HepG2 (cell line): ENCODE data around the gene SLC25A1. TPM values are rescaled to one million over a fixed set of nuclear protein-coding genes. Genes with fewer than 3 reads are reported as not detected.

Experiments
- ATAC-seq: fragments of 200-7000 bp; cut with Tn5 transposase; 3 replicates; pipeline ENCODE4 v1.9.1; 2020; ENCODE audit warnings: mild to moderate bottlenecking, moderate library complexity
- BruUV-seq: library from RNA; stranded (reverse); fragments of 400-500 nt; replicated peaks from 2 replicates; lab custom pipeline; 2021; lab: Mats Ljungman, UMichigan
- CTCF ChIA-PET: fragments of 300-600 bp; formaldehyde crosslinking; extraction: SDS; loops from one replicate; lab custom pipeline; 2021; ENCODE audit warnings: low total read pairs, inconsistent platforms, low intra/inter-chr PET ratio; lab: Yijun Ruan, JAX
- POLR2A ChIA-PET: fragments of 350-600 bp; sonication (Branson Sonifier 250); formaldehyde crosslinking; loops from one replicate; lab custom pipeline; 2020; ENCODE audit warnings: antibody characterized with exemption, inconsistent platforms; lab: Yijun Ruan, JAX
- DNase-seq: peaks from one replicate; pipeline ENCODE4 v3.0.0-alpha.2; 2015; ENCODE audit warnings: low spot score
- FAIRE-seq: peaks from 3 replicates; lab custom pipeline; 2011; peaks lifted over from hg19 to GRCh38; lab: Jason Lieb, UNC
- H2AFZ ChIP-seq: one replicate; pipeline ENCODE4 v1.6.1; 2011; ENCODE audit warnings: low read length, inconsistent platforms
- H3K27ac ChIP-seq: fragments of 300-600 bp; 3 replicates; pipeline ENCODE4 v1.8.0; 2011; ENCODE audit warnings: mixed run types, mild to moderate bottlenecking, mixed read lengths, low read length, inconsistent platforms; ENCODE audit not compliant: insufficient read depth; ENCODE audit errors: extremely low read length
- H3K27me3 ChIP-seq, 2 experiments: fragments of 200-600 bp in 1 of 2; 2 replicates in 1 of 2; 3 replicates in 1 of 2; pipeline versions ENCODE4 v1.6.0 to v1.8.0; 2011; ENCODE audit warnings: low read length in 2 of 2, mild to moderate bottlenecking in 2 of 2, moderate library complexity in 2 of 2, inconsistent platforms in 1 of 2; ENCODE audit not compliant: insufficient read depth in 2 of 2, control insufficient read depth in 1 of 2
- H3K36me3 ChIP-seq, 2 experiments: fragments of 200-600 bp in 1 of 2; replicated peaks in 1 of 2; 2 replicates in 1 of 2; 3 replicates in 1 of 2; pipeline versions ENCODE4 v1.5.1 to v1.8.0; 2011; ENCODE audit warnings: low read length in 2 of 2, inconsistent platforms in 1 of 2; ENCODE audit not compliant: insufficient read depth in 2 of 2, control insufficient read depth in 1 of 2
- H3K4me1 ChIP-seq: 2 replicates; pipeline ENCODE4 v1.5.1; 2012; ENCODE audit warnings: low read length, inconsistent platforms; ENCODE audit not compliant: insufficient read depth
- H3K4me2 ChIP-seq: 2 replicates; pipeline ENCODE4 v1.6.0; 2011; ENCODE audit warnings: low read depth, low read length, inconsistent platforms
- H3K4me3 ChIP-seq, 3 experiments: fragments of 200-600 bp in 1 of 3; sonication (generic), shearing (Covaris generic) in 1 of 3; replicated peaks in 1 of 3; 2 replicates each; pipeline ENCODE4 v1.5.1; 2011 to 2016; ENCODE audit warnings: low read length in 3 of 3, inconsistent platforms in 2 of 3, low read depth in 2 of 3, mild to moderate bottlenecking in 2 of 3, control low read depth in 1 of 3, mixed read lengths in 1 of 3; ENCODE audit not compliant: insufficient read depth in 1 of 3
- H3K79me2 ChIP-seq: one replicate; pipeline ENCODE4 v1.6.1; 2011; ENCODE audit warnings: low read length, inconsistent platforms; ENCODE audit not compliant: insufficient read depth
- H3K9ac ChIP-seq: 2 replicates; pipeline ENCODE4 v1.6.0; 2011; ENCODE audit warnings: mild to moderate bottlenecking, low read depth, low read length, inconsistent platforms; ENCODE audit not compliant: insufficient read depth
- H3K9me3 ChIP-seq: 2 replicates; pipeline ENCODE4 v1.5.1; 2012; ENCODE audit warnings: mild to moderate bottlenecking, low read length
- H4K20me1 ChIP-seq: 2 replicates; pipeline ENCODE4 v1.6.0; 2011; ENCODE audit warnings: inconsistent platforms, mild to moderate bottlenecking, low read length, moderate library complexity; ENCODE audit not compliant: insufficient read depth
- FOXJ3 ChIP-seq: sonication (generic); formaldehyde crosslinking; IDR thresholded peaks from 2 replicates; pipeline ENCODE4 v1.4.0; 2020; ENCODE audit warnings: missing genetic modification reagents, mild to moderate bottlenecking, borderline replicate concordance
- KAT2B ChIP-seq: fragments of 150-350 bp; IDR thresholded peaks from 2 replicates; pipeline ENCODE4 v1.6.1; 2014; ENCODE audit warnings: low read depth, low read length, borderline replicate concordance
- PCBP1 ChIP-seq: fragments of 200-400 bp; formaldehyde crosslinking; IDR thresholded peaks from 2 replicates; pipeline ENCODE4 v1.6.1; 2017; ENCODE audit warnings: mild to moderate bottlenecking, low read depth, low read length, borderline replicate concordance
- ZNF138 ChIP-seq: sonication (generic); formaldehyde crosslinking; IDR thresholded peaks from 2 replicates; pipeline ENCODE4 v1.5.0; 2020; ENCODE audit warnings: mild to moderate bottlenecking, low read depth, missing genetic modification reagents
- WGBS: methylation state at CpG from one replicate; pipeline ENCODE4 v1.1.6; 2017; ENCODE audit warnings: low lambda C conversion rate; 5-methylcytosine and 5-hydroxymethylcytosine counted together
- in situ Hi-C: cut with HindIII; loops from 2 replicates; pipeline ENCODE4 v1.10.0; 2017; ENCODE audit warnings: low pct_unique_long_range_greater_than_20kb; ENCODE audit not compliant: extremely low pct_ligation_motif_present
- intact Hi-C: fragments of 100-400 bp; cut with micrococcal nuclease; formaldehyde crosslinking; loops from one replicate; pipeline ENCODE4 v1.10.0; 2022; ENCODE audit not compliant: unreplicated experiment
- polyA plus RNA-seq, 8 experiments: library from polyadenylated mRNA; depleted of rRNA in 3 of 8; stranded (reverse) in 7 of 8; unstranded in 1 of 8; fragments of >200 nt; fragmentation: Illumina TruSeq in 4 of 8; extraction: Trizol in 4 of 8; gene quantifications; 2 replicates each; pipeline versions ENCODE4 v1.2.1 to v1.2.3, GENCODE V29; 2011 to 2016; ENCODE audit warnings: low read depth in 4 of 8, missing spikeins in 1 of 8, mixed read lengths in 1 of 8; ENCODE audit not compliant: insufficient read depth in 1 of 8
- total RNA-seq, 5 experiments: library from RNA; depleted of rRNA; stranded (reverse); fragments of >200 nt; fragmentation: Illumina TruSeq; extraction: Trizol; gene quantifications; 2 replicates each; pipeline ENCODE4 v1.2.3, GENCODE V29; 2016; ENCODE audit warnings: low read depth in 1 of 5
- TF ChIP-seq, protein P1 (sequence below): sonication (generic); formaldehyde crosslinking; IDR thresholded peaks from 2 replicates; pipeline ENCODE4 v1.4.0; 2020; ENCODE audit warnings: mild to moderate bottlenecking, missing genetic modification reagents
- TF ChIP-seq, protein P2 (sequence below): sonication (generic); formaldehyde crosslinking; IDR thresholded peaks from 2 replicates; pipeline ENCODE4 v1.4.0; 2020; ENCODE audit warnings: missing genetic modification reagents, borderline replicate concordance

The SLC25A1 gene
- total and polyA plus RNA-seq, 2 of the 13 experiments (the other 11 are each of a cell fraction or from before 2014, with no cell fraction given), result 49.4 to 161 TPM

DNA sequence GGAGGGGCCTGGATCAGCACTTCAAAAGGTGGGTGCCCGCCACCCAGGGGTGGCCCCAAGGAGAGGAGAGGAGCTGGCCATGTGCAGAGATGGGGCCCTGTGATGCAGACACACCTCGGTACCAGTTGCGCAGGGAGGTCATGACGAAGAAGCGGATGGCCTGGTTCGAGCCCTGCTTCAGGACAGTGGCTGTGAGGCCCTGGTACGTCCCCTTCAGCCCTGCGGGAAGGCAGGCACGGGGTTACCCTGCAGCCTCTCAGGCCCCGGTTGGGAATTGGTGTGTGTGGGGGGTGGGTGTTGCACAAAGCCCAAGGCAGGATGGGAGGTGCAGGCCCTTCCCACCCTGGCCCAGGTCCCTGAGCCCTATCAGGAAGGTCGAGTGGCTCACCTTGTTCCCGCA, 1.8 kb downstream of the SLC25A1 start (continued):
- TF ChIP-seq, protein P1, sequence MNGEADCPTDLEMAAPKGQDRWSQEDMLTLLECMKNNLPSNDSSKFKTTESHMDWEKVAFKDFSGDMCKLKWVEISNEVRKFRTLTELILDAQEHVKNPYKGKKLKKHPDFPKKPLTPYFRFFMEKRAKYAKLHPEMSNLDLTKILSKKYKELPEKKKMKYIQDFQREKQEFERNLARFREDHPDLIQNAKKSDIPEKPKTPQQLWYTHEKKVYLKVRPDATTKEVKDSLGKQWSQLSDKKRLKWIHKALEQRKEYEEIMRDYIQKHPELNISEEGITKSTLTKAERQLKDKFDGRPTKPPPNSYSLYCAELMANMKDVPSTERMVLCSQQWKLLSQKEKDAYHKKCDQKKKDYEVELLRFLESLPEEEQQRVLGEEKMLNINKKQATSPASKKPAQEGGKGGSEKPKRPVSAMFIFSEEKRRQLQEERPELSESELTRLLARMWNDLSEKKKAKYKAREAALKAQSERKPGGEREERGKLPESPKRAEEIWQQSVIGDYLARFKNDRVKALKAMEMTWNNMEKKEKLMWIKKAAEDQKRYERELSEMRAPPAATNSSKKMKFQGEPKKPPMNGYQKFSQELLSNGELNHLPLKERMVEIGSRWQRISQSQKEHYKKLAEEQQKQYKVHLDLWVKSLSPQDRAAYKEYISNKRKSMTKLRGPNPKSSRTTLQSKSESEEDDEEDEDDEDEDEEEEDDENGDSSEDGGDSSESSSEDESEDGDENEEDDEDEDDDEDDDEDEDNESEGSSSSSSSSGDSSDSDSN (CRISPR knock-in tag), result 0 out of 2 replicates have a peak, but pooled peaks have one; percentile 16

DNA sequence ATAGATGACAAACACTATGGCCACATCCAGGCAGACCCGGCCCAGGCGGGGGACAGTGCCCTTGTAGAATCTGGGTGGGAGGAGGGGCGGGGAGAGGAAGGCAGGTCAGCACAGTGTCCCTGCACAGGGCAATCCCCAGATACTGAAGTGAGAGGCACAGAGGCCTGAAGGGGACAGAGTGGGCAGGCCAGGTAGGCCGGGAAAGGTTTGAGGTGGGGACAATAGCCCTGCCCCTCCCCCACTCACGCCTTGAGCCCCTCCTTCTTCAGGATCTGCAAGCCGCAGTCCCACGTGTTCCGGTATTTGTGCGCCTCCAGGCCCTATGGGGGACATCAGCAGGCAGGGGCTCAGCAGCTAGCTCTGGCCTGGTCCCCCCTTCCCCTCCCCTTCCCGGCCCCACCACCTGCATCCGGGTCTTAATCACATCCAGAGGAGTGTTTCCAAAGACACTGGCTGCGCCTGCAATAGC, 2.3 kb downstream of the SLC25A1 start:
- Histone ChIP-seq H4K20me1 (peaks cover 29% of the 10 kb centered on the region), H3K4me1 (peaks cover 67% of the 10 kb centered on the region), H3K4me3 (peak overlapping the region in 1 of 3 experiments; percentile 92; a peak in 1 of 6 replicates), H2AFZ (no peak overlapping the region), H3K9me3 (no peaks in the 10 kb centered on the region), H3K36me3 (peaks cover 3 to 15% of the 10 kb centered on the region in 2 experiments; a peak in 3 of 5 replicates), H3K27me3 (no peaks in the 10 kb centered on the region), H3K9ac (no peak overlapping the region), H3K27ac (peak overlapping the region; percentile 95), H3K79me2 (peaks cover 41% of the 10 kb centered on the region), H3K4me2 (peak overlapping the region; percentile 95; the same call in 1 of the 2 replicates)
- ChIA-PET CTCF (no interaction called here), POLR2A (interaction anchor here (3.6 kb wide), 1 partner anchor 55 kb away, joined by 22 read pairs; the partner anchor contains the start of gene DGCR2)
- in situ Hi-C loops (no loop called here), intact Hi-C loops (loop anchor here (5.0 kb wide), 1 partner anchor 256 kb away; the partner anchor contains the start of genes HIRA and MRPL40)
- DNase-seq (no peak), ATAC-seq (no peak), FAIRE-seq (no peak)
- WGBS, result 90% methylated on average over 7 of the region's 12 CpGs
- no TSS peak for BruUV-seq
- TF ChIP-seq FOXJ3 (no peak), PCBP1 (peak; percentile 81; the same call in 1 of the 2 replicates), ZNF138 (CRISPR knock-in tag) (no peak), KAT2B (no peak)
- TF ChIP-seq, protein P2, sequence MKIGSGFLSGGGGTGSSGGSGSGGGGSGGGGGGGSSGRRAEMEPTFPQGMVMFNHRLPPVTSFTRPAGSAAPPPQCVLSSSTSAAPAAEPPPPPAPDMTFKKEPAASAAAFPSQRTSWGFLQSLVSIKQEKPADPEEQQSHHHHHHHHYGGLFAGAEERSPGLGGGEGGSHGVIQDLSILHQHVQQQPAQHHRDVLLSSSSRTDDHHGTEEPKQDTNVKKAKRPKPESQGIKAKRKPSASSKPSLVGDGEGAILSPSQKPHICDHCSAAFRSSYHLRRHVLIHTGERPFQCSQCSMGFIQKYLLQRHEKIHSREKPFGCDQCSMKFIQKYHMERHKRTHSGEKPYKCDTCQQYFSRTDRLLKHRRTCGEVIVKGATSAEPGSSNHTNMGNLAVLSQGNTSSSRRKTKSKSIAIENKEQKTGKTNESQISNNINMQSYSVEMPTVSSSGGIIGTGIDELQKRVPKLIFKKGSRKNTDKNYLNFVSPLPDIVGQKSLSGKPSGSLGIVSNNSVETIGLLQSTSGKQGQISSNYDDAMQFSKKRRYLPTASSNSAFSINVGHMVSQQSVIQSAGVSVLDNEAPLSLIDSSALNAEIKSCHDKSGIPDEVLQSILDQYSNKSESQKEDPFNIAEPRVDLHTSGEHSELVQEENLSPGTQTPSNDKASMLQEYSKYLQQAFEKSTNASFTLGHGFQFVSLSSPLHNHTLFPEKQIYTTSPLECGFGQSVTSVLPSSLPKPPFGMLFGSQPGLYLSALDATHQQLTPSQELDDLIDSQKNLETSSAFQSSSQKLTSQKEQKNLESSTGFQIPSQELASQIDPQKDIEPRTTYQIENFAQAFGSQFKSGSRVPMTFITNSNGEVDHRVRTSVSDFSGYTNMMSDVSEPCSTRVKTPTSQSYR (CRISPR knock-in tag), result 0 out of 2 replicates have a peak, but pooled peaks have one; percentile 24
